Measurements from ENCODE around the gene PPP1R14C. TPM values are rescaled to one million over a fixed set of nuclear protein-coding genes. Genes with fewer than 3 reads are reported as not detected.

Gene PPP1R14C
- polyA plus RNA-seq, 5 donors = 11.4 to 29.8 (median 18.2) TPM

DNA sequence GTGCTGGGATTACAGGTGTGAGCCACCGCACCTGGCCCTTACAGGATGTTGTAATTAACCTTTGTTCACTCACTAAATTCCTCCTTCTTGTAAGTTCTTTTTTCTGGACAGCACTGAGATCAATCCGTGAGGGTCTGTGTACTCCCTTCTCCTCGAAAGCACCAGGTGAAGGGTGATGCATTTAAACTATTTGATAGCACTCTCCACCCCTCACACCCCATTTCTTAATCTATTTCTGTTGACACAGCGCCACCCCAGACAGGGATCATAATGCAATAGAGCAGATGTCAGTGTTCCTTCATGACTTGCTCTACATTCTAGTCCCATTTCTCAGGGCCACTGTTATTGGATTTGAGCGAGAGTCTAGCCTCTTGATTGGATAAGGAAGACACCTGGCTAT, 46.3 kb downstream of the PPP1R14C start:
- DNase-seq = no peak

DNA sequence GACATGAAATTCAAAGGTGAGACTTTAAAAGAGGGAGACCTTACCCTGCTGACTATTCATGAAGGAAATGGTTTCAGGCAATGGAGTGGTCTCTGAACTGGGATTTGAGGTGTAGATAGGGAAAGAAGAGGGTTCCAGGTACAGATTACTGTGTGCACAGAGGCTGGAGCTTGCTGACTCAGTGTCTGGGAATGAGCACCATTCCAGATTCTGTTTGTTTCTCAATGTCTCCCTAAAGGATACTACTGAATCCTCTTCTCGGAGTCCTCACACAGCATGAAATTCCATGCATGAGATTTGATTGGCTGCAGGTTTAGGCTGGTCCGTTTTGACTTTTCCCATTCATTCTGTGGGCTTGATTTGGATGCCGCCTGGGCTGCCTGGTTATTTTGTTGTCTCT, 49.0 kb downstream of the PPP1R14C start:
- DNase-seq = no peak

DNA sequence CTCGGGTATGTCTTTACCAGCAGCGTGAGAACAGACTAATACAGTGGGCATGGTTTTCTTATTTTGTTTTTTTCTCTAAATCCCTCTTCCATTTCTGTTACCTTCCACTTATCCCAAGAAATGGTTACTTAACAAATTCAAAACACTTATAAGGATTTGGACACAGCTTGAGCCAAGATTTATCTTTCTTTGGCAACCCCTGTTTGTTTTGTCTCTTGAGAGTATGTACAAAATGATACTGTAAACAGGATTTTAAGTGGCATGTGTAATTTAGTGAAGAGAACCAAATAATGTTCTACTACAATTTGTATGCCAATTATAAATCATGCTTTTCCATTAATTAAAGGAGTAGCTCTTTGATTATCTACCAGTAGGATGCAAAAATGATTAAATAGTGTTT, 51.4 kb downstream of the PPP1R14C start:
- no peak for DNase-seq

DNA sequence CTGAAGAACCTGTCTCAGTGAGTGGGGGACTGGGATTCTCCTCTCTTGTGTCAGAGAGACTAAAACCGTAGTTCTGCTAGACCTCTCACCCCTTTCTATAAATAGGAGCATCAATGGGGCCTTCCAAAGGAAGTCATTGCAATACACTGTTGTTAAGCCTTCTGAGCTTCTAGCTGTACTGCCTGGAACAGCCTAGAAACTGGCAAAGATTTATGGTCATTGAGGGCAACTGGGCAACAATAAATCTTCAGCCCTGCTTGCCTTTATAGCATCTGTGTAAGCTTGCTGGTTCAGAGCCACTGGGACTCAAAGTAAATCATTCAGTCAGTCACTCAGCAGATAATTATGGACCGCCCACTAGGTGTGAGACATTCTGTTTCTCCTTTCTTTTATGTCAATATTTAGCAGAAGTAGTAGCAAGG, 53.2 kb downstream of the PPP1R14C start:
- no peak for DNase-seq

GRCh38 chr6:150196942-150197745, 54.3 kb downstream of the PPP1R14C start:
- DNase-seq = no peak

DNA sequence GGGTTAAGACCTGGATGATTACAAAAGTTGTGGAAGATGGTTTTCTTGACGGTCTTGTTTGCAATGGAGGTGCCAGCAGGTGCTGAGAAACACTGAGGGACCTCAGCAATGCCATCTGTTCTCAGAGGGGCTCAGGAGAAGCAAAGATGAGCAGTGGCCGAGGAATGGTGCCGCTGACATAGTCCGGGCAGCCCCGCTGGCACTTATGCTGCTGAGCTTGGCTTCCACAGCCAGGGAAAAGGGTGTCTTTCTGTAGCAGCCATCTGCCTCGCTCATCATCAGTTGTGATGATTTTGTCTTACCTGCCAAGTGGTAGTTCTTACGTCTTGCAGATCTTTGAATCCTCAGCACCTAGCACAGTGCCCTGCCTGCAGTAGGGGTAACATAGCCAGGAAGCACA, 55.7 kb downstream of the PPP1R14C start:
- no peak for DNase-seq

- DNase-seq = no peak
Observed at GRCh38 chr6:150199241-150199640, 56.4 kb downstream of the PPP1R14C start.

- no peak for DNase-seq
Observed at GRCh38 chr6:150200428-150201100, 57.7 kb downstream of the PPP1R14C start.

GRCh38 chr6:150201285-150201684, 58.4 kb downstream of the PPP1R14C start:
- DNase-seq = no peak

DNA sequence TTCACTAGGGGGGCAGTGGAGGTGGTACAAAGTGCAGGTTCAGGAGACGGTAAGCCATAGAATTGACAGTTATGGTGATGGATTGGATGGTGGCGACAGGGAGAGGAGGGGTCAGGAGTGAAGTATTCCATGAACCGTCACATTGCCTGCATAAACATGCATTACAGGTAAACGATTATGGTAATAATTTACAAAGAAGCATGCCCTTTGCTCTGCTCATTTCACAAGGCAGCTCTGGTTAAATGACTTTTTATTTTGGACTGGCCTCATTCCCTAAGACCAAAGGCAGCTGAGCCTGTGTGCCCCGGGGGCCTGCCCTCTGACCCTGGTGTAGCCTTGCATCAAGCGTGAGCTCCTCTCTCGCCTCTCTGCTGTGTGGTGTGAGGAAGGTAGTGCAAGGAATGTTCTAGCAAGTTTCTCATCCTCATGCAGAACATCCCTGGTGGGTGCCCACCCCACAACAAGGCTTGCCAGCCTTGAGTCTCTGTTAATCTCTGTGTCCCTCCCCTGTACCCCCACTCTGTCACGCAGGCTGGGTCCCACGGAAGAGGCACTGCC, 59.0 kb downstream of the PPP1R14C start:
- no peak for DNase-seq

GRCh38 chr6:150202404-150202803, 59.6 kb downstream of the PPP1R14C start:
- no peak for DNase-seq

GRCh38 chr6:150202934-150203333, 60.1 kb downstream of the PPP1R14C start:
- no peak for DNase-seq

GRCh38 chr6:150203378-150203777, 60.5 kb downstream of the PPP1R14C start:
- DNase-seq = no peak

GRCh38 chr6:150203871-150204545, 61.2 kb downstream of the PPP1R14C start:
- DNase-seq = no peak

DNA sequence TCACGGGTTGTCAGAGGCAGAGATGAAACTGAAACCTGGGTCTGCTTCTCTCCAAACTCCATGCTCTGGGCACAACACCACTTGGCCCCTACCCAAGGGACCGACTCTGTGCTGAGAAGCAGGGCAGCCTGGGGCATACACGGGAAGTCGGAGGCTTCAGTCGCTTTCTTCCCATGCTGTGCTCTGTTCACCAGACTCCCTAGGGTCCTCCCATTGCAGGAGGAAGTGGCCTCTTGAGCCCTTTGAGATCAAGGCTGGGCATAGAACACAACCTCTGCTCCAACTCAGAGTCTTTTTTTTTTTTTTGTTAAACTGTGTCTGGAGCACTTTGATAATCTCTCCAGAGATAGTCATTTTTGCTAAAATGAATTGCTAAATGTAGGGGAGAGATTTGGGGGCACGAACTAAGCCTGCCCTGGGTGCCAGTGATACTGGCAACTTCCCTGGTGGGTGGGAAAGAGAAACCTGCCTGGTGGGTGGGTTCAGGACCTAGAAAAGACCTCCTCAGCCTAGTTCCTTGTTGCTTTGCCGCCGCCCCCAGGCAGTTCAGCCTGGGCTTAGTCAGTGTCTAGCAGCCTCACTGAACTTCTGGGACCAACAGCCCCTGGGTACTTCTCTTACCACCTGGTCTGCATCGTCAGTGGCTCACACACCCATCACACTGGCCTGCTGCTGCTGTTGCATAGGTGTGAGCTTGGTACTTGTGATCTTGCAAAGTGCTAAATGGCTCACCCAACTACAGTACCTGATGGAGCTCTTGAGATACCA, 62.0 kb downstream of the PPP1R14C start:
- peak in 1 of 2 donors; percentile 32 for DNase-seq

DNA sequence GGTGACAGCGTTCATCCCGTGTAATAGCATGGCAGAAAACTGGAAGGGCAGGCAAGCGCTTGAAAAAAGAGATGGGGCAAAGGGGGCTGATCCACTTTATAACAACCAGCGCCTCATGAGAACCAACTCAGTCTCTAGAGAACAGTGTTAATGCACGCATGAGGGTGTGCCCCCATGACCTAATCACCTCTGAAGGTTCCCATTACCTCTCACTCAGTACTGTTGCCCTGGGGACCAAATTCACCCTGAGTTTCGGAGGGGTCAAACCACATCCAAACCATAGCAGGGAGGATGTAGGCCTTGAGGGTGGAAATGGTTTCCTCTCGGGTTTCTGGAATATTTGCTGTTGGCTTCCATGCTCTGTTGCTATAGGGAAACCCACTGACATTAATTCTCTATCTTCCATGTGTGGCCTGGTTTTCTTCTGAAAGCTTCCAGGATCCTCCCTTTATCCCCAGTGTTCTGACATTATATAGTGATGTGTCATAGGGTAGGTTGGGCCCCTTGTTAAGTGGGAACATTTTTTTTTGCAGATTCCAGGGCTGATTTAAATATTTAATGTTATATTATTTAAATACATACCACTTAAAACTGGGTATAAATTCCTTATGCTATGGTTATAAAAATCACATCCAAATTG, 65.2 kb downstream of the PPP1R14C start:
- DNase-seq = no peak

GRCh38 chr6:150208611-150209352, 65.9 kb downstream of the PPP1R14C start:
- DNase-seq = no peak

- DNase-seq = no peak
Observed at GRCh38 chr6:150209415-150209814, 66.6 kb downstream of the PPP1R14C start.

- no peak for DNase-seq
Observed at GRCh38 chr6:150211700-150212511, 69.1 kb downstream of the PPP1R14C start.

All from right lung (tissue), 5 donors.